Dedifferentiated amniotic fluid mesenchymal stem cell (primary cell): ENCODE results near the gene GDI2.
"Not testable (repeated sequence)": the region's sequence is repeated elsewhere in the genome, so short reads cannot be mapped to it uniquely, and the experiment has no call there.

Source experiments
- DNase-seq: peaks from one replicate; pipeline ENCODE4 v3.0.0-alpha.2; 2016; ENCODE audit errors: extremely low spot score

The GDI2 gene

GRCh38 chr10:5813341-5814109 is at the start of gene GDI2:
TSS of gene GDI2 (minus strand) at chr10:5813434. CDS start at chr10:5813258, 176 bp downstream.
- peak; percentile 95 for DNase-seq

GRCh38 chr10:5862360-5862961 is 49.2 kb upstream of the GDI2 start:
- DNase-seq: no peak

GRCh38 chr10:5860066-5860465 is 46.8 kb upstream of the GDI2 start:
- no peak for DNase-seq

GRCh38 chr10:5858811-5859210 is 45.6 kb upstream of the GDI2 start:
- DNase-seq: no peak

- no peak for DNase-seq
Observed at GRCh38 chr10:5856701-5857004, 43.4 kb upstream of the GDI2 start.

- DNase-seq: no peak
Observed at GRCh38 chr10:5855979-5856700, 42.9 kb upstream of the GDI2 start.

- no peak for DNase-seq
Observed at GRCh38 chr10:5854131-5854475, 40.9 kb upstream of the GDI2 start.

GRCh38 chr10:5846667-5847066 is 33.4 kb upstream of the GDI2 start:
- not testable (repeated sequence) for DNase-seq

- no peak for DNase-seq
Observed at GRCh38 chr10:5844345-5845055, 31.3 kb upstream of the GDI2 start.

- no peak for DNase-seq
Observed at GRCh38 chr10:5843686-5844344, 30.6 kb upstream of the GDI2 start.

GRCh38 chr10:5841965-5842364 is 28.7 kb upstream of the GDI2 start:
- no peak for DNase-seq

- no peak for DNase-seq
Observed at GRCh38 chr10:5840314-5841307, 27.4 kb upstream of the GDI2 start.

- not testable (repeated sequence) for DNase-seq
Observed at GRCh38 chr10:5836181-5836580, 22.9 kb upstream of the GDI2 start.

GRCh38 chr10:5835446-5836095 is 22.3 kb upstream of the GDI2 start:
- DNase-seq: no peak

GRCh38 chr10:5833814-5834213 is 20.6 kb upstream of the GDI2 start:
- DNase-seq: no peak

- no peak for DNase-seq
Observed at GRCh38 chr10:5832946-5833345, 19.7 kb upstream of the GDI2 start.

GRCh38 chr10:5831446-5831782 is 18.2 kb upstream of the GDI2 start:
- no peak for DNase-seq

GRCh38 chr10:5830629-5831445 is 17.6 kb upstream of the GDI2 start:
- no peak for DNase-seq

- DNase-seq: no peak
Observed at GRCh38 chr10:5829267-5829666, 16.0 kb upstream of the GDI2 start.
